Renal cortical epithelial cell (primary cell): ENCODE results near the gene CSRNP3. TPM values are rescaled to one million over a fixed set of nuclear protein-coding genes. Genes with fewer than 3 reads are reported as not detected.
"Not testable (repeated sequence)": the region's sequence is repeated elsewhere in the genome, so short reads cannot be mapped to it uniquely, and the experiment has no call there.

Experiments
- DNase-seq: peaks from one replicate; pipeline ENCODE4 v3.0.0-alpha.2; 2011; ENCODE audit warnings: low read depth
- total RNA-seq: library from RNA; depleted of rRNA; stranded (reverse); fragments of >200 nt; gene quantifications from 2 replicates; pipeline ENCODE4 v1.2.3, GENCODE V29; 2014

CSRNP3 gene
- total RNA-seq, 1 donor from 2014 or later = 4.2 TPM

DNA sequence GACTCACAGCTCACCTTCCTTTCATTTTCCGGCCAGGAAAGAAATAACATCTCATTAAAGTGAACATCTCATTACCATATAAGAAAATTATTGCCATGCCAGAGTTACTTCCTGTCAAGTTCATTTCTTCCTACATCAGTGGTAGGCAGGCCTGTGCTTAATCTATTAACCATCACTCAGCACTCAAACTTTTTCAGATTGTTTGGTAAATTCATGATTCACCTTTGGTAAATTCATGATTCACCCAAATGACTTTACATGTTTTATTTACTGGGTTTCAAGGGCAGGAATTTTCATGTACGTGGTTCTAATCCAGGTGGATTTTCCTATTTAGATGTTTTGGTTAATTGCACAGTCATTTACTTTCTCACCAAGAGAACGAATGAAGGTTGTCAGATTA, 116.5 kb downstream of the CSRNP3 start:
- peak; percentile 75 for DNase-seq

DNA sequence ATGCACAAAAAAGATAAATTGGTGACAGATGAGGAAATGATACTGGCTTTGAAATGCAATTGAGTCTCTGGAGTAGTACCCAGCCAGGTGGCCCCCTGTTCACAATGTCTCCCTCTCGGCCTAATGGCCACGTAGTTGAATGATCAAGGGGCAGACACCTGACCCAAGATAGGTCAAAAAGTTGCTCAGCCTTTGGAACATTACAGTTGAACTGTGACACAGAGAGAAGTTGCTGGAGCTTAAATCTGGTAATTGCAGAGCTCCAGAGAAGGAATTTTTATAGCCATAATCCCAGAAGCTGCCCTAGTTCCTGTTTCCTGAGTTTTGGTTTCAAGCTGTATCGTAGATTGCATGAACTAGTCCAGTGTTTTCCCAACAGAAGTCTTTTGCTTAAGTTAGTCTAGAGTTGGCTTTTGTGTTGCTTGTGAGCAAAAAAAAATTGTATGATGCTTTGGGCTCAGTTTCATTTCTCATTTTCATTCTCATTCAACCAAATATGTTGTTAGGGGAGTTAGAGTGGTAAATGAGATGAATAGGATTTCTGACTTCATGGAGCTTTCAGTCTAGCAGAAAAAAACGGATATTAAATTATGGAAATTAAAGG, 117.9 kb downstream of the CSRNP3 start:
- peak; percentile 46 for DNase-seq

DNA sequence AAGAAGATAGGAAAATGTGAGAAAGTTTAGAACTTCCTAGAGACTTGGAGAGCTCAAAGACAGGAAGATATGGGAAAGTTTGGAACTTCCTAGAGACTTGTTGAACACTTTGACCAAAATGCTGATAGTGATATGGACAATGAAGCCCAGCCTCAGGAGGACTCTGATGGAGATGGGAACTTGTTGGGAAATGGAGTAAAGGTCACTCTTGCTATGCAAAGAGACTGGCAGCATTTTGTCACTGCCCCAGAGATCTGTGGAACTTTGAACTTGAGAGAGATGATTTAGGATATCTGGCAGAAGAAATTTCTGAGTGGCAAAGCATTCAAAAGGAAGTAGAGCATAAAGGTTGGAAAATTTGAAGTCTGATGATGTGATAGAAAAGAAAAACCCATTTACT, 121.5 kb downstream of the CSRNP3 start:
- not testable (repeated sequence) for DNase-seq

DNA sequence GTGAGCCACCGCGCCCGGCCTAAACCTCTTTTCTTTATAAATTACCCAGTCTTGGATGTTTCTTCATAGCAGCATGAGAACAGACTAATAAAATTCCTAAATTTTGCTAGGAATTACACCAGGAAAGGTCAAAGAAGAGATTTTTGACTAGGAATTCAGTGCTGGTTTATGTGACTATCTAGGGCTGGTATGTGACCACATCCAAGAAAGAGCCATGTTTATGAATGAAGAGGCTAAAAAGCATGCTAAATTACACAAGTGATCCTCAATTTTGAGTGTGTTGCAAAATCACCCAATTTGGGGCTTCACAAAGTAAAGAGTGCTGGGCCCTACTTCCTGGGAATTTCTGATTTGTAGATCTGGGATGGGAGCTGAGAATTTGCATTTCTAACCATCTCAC, 123.6 kb downstream of the CSRNP3 start:
- DNase-seq = no peak

DNA sequence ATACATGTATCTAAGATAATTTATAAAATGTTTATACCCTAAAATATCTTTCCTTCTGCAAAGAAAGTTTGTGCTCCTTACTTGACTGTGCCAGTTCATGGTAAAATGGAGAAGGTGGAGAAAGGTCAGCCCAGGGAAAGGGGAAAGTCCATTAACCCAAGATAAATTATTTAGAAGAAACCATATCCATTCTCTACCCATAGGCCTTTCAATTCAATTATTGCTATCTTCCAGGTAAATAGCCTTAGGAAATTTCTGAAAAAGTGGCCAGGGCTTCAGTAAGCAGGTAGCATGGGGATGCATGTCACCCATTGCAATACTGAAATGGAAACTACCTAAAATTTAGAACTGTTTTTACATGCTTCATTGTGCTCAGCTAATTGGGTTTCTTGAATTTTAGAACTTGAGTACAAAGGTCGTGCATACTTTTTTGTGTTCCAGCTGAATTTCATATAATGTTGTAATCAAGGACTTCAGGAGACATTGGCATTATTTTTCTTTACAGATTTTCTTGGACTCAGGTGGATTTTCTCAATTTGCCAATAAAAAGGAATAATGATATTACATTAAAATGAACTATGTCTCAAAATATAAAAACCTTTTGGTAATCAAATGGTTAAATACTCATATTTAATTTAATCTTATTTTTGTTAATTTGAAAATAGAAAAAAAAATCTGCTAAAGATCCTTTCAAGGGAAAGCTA, 124.9 kb downstream of the CSRNP3 start:
- DNase-seq = peak; percentile 9

DNA sequence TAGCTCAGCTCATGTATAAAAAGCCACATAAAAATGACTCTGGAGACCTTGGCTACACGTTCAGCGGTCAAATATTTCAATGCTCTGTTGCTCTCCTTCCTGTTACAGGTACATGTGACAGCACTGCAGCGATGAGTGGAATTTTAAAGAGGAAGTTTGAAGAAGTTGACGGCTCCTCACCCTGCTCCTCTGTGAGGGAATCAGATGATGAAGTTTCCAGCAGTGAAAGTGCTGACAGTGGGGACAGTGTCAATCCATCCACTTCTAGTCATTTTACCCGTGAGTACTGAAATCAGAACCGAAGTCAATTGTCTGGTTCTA, 125.4 kb downstream of the CSRNP3 start:
- DNase-seq = peak; percentile 76

DNA sequence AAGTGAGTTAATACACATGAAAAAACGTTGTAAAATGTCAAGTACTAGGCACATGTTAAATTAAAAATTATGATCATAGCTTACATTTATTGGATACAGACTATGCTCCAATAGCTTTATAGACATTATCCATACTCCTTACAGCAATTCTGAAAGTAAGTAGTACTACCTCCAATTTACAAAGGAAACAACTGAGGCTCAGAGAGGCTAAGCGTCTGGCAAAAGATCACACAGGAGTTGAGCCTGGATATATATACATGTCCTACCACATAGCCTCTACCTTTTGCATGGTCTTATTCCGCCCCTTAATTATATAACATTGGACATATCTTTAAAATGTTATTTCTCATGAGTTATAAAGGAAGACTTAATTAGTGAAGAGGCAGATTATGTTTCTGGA, 127.3 kb downstream of the CSRNP3 start:
- DNase-seq = no peak

DNA sequence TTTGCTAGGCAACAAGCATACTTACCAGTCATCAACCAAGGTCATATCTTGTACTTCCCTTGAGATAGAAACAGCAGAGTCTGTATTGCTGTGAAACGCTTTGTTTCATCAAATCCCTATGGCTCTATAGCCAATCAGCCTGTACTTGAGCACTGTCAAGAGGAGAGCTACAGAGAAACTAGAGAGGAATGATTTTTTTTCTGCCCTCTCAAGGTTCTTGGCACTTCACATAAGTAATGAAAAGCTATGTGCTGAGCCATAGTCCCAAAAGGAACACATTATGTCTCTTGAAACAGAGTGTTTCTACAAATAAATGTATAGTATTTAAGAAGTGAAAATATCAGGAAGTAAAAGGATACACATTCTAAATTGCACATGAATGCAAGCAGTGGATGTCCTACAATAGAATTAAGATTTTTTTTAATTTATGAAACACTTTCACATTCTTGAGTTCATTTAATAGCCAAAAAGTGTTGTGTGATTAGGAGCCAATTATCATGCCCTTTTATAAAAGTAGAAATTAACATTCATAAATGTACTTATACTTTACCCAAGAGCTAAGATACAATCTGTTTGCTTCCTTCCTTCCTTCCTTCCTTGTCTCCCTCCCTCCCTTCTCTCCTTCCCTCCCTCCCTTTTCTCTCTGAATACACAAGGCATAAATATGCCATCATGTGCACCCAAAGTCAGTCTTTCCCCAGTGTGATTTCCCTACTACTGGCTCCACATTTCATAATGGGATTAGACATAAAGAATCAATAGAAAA, 131.8 kb downstream of the CSRNP3 start:
- no peak for DNase-seq

DNA sequence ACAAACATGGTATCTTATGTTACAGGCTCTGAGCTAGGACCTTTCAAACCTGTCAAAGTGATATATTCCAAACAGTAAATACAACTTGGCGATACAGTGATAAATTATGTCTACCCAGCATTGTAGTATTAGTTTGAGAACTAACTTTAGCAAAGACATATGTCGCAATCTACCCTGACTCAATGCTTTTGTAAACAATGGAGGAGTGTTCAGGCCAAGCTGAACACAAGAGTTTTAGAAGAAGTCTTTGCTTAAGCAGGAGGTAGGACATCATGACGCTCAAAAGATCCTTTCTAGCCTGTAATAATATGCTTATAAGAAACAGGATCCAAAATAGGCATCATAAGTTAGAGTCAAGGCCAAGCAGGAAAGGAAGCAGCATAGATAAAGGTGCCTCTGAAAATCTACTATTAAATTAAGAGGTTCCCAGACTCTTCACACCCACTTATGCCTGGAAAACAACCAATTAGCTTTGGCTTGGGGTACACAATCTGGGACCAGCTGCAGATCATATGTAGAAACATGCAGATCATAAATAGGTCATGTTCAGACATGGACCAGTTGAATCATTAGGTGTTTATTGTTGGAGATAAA, 132.5 kb downstream of the CSRNP3 start:
- peak; percentile 91 for DNase-seq

DNA sequence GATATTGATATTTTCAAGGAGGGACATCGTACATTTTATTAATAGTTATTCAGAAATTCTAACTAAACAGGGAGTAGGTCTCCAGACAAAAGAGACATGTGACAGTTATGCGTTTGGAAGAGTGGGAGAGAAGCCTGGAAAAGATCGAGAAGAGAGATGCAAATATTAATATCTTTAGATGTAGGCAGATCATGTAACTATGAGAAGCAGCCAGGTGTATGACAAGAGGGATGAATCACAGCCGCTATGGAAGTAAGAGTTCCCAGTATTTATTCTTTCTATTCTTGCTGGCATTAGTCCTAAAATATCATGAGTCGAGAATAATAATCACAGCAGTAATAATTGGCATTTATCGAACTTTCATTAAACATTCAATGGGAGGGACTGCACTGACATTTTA, 140.2 kb downstream of the CSRNP3 start:
- DNase-seq = no peak

DNA sequence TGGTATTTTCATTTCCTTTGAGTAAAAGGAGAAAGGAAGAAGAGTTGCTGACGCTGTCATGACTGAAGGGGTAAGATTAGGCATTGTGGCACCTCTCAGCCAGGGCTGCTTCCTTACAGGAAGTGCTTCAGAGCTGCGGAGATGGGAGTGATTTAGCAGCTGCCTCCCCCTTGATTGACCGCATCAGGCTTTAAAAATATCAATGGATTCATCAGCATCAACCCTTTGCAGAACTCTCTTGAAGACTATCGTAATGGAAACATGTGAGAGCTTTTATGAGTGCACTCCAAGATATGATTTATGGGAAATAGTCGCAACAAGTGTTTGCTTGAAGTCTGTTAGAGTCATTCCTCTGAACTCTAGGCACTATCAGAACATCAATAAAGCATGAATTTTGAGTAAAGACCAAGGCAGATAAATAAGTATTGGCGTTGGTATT, 141.1 kb downstream of the CSRNP3 start:
- no peak for DNase-seq

DNA sequence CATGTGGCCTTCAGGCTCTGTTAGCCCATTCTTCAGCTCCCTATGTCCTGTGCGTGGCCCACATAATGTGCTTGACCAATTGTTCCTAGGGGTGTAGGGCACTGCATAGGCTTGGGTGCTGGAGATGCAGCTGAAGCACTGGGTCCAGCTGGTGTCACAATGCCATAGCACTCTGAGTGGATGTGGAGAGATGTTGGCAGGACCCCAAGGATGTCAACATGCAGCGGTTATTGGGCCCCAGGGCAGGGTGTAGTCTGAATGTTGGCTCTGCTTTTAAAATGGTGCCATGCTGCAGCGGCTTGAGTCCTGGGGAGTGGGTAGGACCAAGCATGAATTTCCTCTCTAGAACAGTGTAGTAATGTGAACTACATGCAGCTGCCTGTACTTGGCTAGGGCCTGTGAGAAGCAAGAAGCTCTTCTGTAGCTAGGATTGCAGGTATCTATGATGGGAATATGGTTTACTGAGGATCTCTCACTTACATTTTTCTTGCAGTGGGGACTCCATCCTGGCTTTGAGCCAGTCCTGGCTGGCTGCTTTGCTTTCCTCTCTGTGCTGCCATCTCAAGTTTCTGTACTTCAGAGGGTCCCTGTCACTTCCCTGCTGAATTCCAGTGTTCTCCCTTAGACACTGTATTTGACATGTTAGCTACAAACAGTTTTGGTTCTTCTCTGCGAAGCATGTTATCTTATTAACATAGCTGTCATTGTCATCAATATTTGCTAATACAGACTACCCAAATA, 148.4 kb downstream of the CSRNP3 start:
- no peak for DNase-seq

DNA sequence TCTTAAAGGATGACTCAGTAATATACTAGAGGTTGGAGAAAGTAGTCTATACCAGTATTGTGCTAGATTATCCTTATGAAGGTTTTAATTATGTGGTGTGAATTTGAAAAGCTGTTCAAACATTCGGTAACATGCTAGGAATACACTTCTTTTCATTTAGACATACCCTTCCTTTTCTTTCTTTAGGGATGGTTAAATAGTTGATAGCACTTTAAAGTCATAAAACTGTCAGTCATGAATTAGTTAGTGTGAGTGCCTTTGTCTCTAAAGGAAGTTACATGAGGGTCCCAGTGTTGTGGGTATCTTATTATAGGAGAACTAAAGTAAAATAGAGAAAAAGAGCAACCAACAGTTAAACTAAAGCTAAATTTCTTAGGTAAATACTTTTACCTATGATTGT, 149.3 kb downstream of the CSRNP3 start:
- no peak for DNase-seq

DNA sequence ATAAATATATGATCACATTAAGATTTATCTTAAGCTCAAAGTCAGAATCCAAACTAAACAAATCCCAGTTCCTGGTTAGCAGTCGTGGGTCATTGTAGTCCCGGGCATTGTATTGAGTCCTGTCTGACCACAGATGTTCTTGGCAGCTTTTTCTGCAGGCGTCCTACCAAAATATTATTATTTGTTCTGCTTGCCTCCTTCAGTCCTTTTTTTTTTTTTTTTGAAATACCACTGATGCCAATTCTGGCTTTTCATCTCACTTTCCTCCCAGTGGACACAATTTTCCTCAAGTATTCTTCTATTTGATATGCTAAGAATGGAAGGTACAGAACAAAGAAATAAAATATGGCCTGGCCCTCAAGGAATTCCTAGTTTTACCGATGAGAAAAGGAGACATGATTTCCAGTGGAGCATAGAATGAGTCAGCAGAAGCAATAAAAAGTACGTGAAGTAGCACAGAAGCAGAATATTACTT, 151.6 kb downstream of the CSRNP3 start:
- peak; percentile 89 for DNase-seq

DNA sequence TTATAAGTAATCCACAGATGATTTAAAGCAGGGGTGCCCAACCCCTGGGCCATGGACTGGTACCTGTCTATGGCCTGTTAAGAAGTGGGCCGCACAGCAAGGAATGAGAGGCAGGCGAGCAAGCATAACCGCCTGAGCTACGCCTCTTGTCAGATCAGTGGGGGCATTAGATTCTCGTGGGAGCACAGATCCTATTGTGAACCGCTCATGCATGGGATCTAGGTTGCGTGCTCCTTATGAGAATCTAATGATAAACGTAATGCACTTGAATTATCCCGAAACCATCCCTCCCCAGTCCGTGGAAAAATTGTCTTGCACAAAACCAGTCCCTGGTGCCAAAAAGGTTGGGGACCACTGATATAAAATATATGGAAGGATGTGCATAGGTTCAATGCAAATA, 153.7 kb downstream of the CSRNP3 start:
- DNase-seq = no peak

DNA sequence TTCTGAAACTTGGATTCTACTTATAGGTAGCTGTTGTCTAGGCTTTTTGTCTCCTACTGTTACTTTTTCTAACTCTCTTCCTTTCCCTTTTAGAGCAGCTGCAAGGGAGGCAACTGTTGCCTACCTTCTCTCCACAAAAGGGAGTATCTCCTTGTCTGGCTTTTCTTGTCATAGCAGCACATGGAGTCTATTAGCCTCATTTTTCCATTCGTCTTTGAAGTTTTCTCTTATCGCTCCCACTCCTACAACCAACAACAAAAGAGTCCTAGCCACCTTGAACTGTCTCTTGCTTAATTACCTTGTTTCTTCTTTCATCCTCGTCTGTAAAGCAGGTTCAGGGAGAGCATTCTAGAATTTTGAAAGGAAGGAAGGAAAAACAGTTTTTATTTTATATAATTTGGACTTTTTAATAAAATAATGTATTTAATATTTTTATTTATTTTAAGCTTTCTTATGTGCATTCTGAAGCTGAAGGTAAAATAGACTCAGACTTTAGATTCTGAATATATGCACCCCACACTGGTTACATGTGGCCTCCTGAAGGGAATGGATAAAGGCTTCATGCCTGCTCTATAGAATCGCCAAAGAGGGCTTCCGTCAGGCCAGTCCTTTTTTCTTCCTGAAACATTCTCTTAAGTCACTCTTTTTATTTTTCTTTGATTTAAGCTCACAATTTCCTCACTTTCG, 154.4 kb downstream of the CSRNP3 start:
- no peak for DNase-seq

DNA sequence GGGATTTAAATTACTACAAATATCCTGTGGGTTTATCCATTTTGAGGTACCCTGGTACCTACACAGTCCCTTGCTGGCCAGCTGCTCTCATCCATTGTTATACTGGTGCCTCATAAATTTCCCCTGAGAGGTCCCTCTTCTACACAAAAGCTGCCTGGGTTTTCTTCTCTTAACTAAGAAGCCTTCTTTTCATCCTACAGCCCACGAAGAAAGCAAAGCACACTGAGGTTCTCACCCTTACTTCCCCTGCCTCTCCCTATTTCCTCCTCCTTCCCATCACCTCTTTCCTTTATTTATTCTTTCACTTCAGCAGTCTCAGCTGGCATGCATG, 154.9 kb downstream of the CSRNP3 start:
- no peak for DNase-seq

DNA sequence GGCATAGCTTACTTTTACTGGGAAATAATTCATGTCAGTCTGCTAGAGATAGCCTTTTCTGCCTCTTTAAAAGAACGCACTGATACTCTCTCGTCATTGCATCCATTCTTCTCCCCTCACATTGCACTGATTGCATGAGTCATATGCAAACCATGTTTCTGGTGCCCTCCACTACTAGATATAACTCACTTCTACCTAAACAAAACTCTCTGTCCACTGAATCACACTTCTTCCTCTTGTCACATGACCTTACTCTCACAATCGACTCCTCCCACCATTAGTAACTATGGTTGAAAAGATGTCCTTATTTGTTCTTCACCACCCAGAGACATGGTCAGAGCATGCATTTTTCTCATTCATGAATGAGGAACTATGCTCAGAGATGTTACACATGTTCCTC, 158.0 kb downstream of the CSRNP3 start:
- DNase-seq = peak; percentile 42

DNA sequence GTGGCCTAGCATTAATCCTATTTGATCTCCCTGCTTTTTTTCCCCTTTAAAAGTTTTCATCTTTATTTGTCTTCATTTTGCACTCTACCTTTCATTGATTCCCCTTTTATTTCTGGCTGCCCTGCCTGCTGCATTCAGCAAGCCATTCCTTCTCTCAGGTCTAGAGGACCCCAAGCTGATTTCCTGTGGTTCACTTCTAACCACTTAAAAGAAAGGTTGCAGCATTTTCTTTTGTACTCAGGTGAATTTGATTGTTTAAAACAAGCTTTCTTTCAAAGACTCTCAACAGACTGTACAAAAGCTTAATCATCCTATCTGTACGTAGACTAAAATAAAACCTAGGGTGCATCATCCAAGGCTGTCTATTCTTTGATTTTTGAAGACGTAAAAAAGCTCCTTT, 160.3 kb downstream of the CSRNP3 start:
- no peak for DNase-seq

DNA sequence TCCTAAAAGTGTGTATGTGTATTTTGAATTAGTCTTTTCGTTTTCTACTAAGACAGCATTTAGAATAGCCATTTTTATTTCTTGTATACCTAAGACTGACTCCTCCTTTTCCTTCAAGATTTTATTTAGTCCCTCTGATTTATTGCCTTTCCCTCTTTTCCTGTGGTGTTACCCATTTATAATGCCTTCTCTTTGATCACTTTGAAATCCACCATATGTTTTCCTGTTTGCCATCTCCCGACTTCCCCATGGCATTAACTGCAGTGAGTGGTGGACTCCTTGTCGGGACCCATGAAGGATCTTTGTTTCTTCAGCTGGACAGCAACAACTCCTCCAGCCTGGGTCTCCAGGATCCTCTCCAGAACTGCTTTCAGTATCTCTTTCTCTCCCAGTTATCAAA, 160.7 kb downstream of the CSRNP3 start:
- no peak for DNase-seq

DNA sequence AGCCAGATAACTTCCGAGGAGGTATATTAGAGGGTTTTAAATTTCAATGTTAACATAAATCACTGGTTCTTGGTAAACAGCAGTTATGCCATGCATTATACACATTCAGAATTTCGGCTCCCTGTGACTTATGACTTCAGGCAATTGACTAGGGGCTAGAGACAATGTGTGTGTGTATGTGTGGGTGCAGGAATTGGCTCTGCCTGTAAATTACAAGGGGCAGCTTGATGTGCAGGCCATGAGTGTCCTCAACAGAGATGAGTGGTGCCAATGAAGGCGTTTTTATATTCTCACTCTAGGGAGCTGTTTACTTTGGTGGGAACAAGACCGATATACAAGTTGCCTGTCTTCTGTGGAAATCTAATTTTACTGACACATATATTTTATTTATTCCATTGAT, 161.6 kb downstream of the CSRNP3 start:
- DNase-seq = no peak

DNA sequence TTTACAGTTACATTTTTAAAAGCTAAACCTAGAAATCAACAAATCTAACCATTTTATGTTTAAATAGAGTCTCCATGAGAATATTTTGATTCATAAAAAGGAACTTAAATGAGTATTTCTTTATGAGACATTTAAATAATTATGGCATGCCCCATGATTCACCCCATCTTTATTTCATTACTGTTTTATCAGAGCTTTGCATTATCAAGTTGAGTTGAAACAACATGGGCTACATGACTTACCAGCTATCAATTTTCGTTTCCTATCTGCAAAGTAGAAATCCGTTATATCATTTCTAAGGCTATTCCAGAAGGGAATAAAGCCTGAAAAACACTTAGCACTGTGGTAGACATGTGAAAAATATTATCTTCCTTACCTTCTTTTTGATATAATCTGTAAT, 163.1 kb downstream of the CSRNP3 start:
- no peak for DNase-seq
